ENCODE data around the gene GNAI2.

The GNAI2 gene

DNA sequence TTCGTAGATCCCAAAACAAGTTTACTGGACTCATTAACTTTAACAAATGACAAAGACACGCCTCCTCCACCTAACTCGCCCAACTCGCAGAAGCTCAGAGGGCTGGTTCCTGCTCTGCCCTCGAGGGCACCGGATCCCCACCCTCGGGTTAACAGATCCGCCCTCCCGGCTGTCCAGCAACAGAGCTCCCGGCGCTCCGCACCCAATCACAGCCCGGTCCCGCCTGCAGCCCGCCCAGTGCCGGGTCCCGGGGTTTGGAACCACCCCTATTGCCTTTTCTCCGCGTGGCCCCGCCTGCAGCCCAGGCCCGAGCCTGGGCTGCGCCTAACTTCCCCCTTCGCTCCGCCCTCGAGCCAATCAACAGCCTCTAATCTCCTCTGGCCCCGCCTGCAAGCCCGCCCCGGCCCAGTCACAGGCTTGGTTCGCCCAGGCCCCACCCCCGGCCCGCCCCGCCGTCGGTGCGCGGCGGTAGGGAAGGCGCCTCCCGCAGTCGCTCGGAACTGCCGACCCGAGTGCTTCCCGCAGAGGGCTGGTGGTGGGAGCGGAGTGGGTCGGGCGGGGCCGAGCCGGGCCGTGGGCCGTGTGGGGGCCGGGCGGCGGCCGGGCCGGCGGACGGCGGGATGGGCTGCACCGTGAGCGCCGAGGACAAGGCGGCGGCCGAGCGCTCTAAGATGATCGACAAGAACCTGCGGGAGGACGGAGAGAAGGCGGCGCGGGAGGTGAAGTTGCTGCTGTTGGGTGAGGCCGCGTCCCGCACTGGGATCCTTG is at the start of gene GNAI2:
GNAI2 (plus strand) TSS at position 489 of the 768 bp plus-strand sequence; CDS start at position 621, 132 bp downstream.
- H3K27ac Mint-ChIP-seq: peak within 1 kb of the TSS; percentile 94
- peak within 1 kb of the TSS; percentile 92 for H3K4me3 Mint-ChIP-seq
- H3K36me3 Mint-ChIP-seq: no peaks in the 10 kb centered on the region
- H3K9me3 Mint-ChIP-seq: no peaks in the 10 kb centered on the region
- H3K4me1 Mint-ChIP-seq: peaks cover 34% of the 10 kb centered on the region
- H3K27me3 Mint-ChIP-seq: no peaks in the 10 kb centered on the region

DNA sequence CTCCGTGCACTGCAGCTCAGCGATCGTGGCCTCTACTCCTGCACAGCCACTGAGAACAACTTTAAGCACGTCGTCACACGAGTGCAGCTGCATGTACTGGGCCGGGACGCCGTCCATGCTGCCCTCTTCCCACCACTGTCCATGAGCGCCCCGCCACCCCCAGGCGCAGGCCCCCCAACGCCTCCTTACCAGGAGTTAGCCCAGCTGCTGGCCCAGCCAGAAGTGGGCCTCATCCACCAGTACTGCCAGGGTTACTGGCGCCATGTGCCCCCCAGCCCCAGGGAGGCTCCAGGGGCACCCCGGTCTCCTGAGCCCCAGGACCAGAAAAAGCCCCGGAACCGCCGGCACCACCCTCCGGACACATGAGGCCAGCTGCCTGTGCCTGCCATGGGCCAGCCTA is 48.3 kb upstream of the GNAI2 start:
- Mint-ChIP-seq H3K9me3 (no peaks in the 10 kb centered on the region), H3K4me1 (peaks cover 3% of the 10 kb centered on the region), H3K36me3 (no peaks in the 10 kb centered on the region), H3K27me3 (no peaks in the 10 kb centered on the region), H3K4me3 (no peak overlapping the region), H3K27ac (no peak overlapping the region)

- Mint-ChIP-seq H3K4me3 (no peak overlapping the region), H3K27ac (no peak overlapping the region), H3K36me3 (no peaks in the 10 kb centered on the region), H3K27me3 (no peaks in the 10 kb centered on the region), H3K9me3 (no peaks in the 10 kb centered on the region), H3K4me1 (peaks cover 6% of the 10 kb centered on the region)
Observed at GRCh38 chr3:50189274-50189673, 46.7 kb upstream of the GNAI2 start.

- Mint-ChIP-seq H3K4me1 (peaks cover 12% of the 10 kb centered on the region), H3K36me3 (no peaks in the 10 kb centered on the region), H3K27me3 (peaks cover 1% of the 10 kb centered on the region), H3K9me3 (no peaks in the 10 kb centered on the region), H3K27ac (no peak overlapping the region), H3K4me3 (no peak overlapping the region)
Observed at GRCh38 chr3:50189989-50190388, 46.0 kb upstream of the GNAI2 start.

DNA sequence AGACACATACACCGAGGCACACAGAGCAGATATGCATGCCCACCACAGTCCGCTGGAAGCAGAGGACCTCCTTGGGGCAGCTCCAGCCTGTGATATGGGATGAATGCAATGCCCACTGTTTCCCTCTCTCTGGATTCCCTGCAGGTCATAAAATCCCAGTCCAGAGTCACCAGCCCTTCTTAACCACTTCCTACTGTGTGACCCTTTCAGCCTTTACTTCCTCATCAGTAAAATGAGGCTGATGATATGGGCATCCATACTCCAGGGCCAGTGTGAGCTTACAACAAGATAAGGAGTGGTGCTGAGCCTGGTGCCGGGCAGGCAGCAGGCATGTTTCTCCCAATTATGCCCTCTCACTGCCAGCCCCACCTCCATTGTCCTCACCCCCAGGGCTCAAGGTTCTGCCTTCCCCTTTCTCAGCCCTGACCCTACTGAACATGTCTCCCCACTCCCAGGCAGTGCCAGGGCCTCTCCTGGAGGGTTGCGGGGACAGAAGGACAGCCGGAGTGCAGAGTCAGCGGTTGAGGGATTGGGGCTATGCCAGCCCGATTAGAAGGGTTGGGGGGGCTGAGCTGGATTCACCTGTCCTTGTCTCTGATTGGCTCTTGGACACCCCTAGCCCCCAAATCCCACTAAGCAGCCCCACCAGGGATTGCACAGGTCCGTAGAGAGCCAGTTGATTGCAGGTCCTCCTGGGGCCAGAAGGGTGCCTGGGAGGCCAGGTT is 44.9 kb upstream of the GNAI2 start, which contains the start of gene GNAT1:
GNAT1 (plus strand) TSS at position 675 of the 725 bp plus-strand sequence. CDS start 116 bp downstream, outside the sequence.
- H3K36me3 Mint-ChIP-seq: no peaks in the 10 kb centered on the region
- no peak within 1 kb of the TSS for H3K4me3 Mint-ChIP-seq
- H3K27me3 Mint-ChIP-seq: peaks cover 1% of the 10 kb centered on the region
- no peaks in the 10 kb centered on the region for H3K9me3 Mint-ChIP-seq
- H3K27ac Mint-ChIP-seq: no peak within 1 kb of the TSS
- H3K4me1 Mint-ChIP-seq: peaks cover 12% of the 10 kb centered on the region

GRCh38 chr3:50192124-50192523 is 43.9 kb upstream of the GNAI2 start:
- Mint-ChIP-seq H3K4me3 (no peak overlapping the region), H3K4me1 (peaks cover 12% of the 10 kb centered on the region), H3K36me3 (no peaks in the 10 kb centered on the region)

DNA sequence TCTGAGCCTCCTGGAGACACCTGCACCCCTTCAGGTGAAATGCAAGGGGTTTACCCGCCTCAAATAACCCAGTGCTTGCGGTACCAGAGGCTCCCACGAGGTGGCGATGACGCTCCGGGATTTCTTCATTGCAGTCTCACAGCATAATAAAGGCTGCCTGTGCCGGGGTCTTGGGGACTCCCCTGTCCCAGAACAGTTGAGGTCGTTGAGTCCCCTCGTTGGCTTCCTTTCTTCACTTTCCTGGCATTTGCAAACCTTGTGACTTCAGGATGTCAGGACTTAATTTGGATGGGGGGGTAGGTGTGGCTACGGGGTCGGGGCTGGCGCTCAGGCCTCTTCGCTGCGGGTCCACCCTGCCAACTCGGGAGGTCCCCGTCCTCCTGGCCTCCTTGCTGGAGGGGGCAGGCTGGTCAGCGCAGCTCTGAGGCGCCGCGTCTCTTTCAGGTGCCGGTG is 43.3 kb upstream of the GNAI2 start:
- H3K27ac Mint-ChIP-seq: peak overlapping the region; percentile 72
- H3K9me3 Mint-ChIP-seq: no peaks in the 10 kb centered on the region
- H3K27me3 Mint-ChIP-seq: peaks cover 3% of the 10 kb centered on the region
- peak overlapping the region; percentile 47 for H3K4me3 Mint-ChIP-seq
- H3K4me1 Mint-ChIP-seq: peaks cover 12% of the 10 kb centered on the region
- H3K36me3 Mint-ChIP-seq: no peaks in the 10 kb centered on the region

More at GRCh38 chr3:50192124-50192523, 43.9 kb upstream of the GNAI2 start:
- H3K9me3 Mint-ChIP-seq: no peaks in the 10 kb centered on the region
- H3K27me3 Mint-ChIP-seq: peaks cover 1% of the 10 kb centered on the region
- H3K27ac Mint-ChIP-seq: no peak overlapping the region

GRCh38 chr3:50193286-50193685 is 42.7 kb upstream of the GNAI2 start:
- peaks cover 3% of the 10 kb centered on the region for H3K27me3 Mint-ChIP-seq
- no peaks in the 10 kb centered on the region for H3K36me3 Mint-ChIP-seq
- no peak overlapping the region for H3K27ac Mint-ChIP-seq
- no peak overlapping the region for H3K4me3 Mint-ChIP-seq
- no peaks in the 10 kb centered on the region for H3K9me3 Mint-ChIP-seq
- H3K4me1 Mint-ChIP-seq: peaks cover 12% of the 10 kb centered on the region

DNA sequence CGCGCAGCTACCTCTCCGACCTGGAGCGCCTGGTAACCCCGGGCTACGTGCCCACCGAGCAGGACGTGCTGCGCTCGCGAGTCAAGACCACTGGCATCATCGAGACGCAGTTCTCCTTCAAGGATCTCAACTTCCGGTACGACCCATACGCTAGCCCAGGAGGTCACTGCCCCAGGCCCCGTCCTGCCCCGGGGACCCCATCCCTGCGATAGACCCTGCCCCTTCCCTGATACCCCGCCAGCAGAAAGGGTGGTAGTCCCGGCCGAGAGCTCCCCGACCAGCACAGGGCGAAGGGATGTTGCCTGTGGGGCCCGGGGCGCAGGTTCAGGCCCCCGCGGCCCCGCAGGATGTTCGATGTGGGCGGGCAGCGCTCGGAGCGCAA is 42.3 kb upstream of the GNAI2 start:
- Mint-ChIP-seq H3K4me1 (peaks cover 12% of the 10 kb centered on the region), H3K27ac (no peak overlapping the region), H3K27me3 (peaks cover 3% of the 10 kb centered on the region), H3K9me3 (no peaks in the 10 kb centered on the region), H3K4me3 (no peak overlapping the region), H3K36me3 (no peaks in the 10 kb centered on the region)

GRCh38 chr3:50194128-50194902 is 41.7 kb upstream of the GNAI2 start:
- Mint-ChIP-seq H3K27me3 (peaks cover 3% of the 10 kb centered on the region), H3K36me3 (no peaks in the 10 kb centered on the region), H3K4me1 (peaks cover 12% of the 10 kb centered on the region), H3K4me3 (peak overlapping the region; percentile 59), H3K27ac (peak overlapping the region; percentile 68), H3K9me3 (no peaks in the 10 kb centered on the region)

GRCh38 chr3:50194903-50195500 is 41.0 kb upstream of the GNAI2 start:
- Mint-ChIP-seq H3K36me3 (no peaks in the 10 kb centered on the region), H3K9me3 (no peaks in the 10 kb centered on the region), H3K4me3 (peak overlapping the region; percentile 59), H3K27me3 (peaks cover 3% of the 10 kb centered on the region), H3K4me1 (peaks cover 12% of the 10 kb centered on the region), H3K27ac (no peak overlapping the region)

- Mint-ChIP-seq H3K4me1 (peaks cover 12% of the 10 kb centered on the region), H3K27ac (no peak overlapping the region), H3K27me3 (peaks cover 4% of the 10 kb centered on the region), H3K36me3 (no peaks in the 10 kb centered on the region), H3K9me3 (no peaks in the 10 kb centered on the region), H3K4me3 (no peak overlapping the region)
Observed at GRCh38 chr3:50195501-50196252, 40.3 kb upstream of the GNAI2 start.

GRCh38 chr3:50196253-50196801 is 39.7 kb upstream of the GNAI2 start:
- Mint-ChIP-seq H3K4me1 (peaks cover 12% of the 10 kb centered on the region), H3K36me3 (no peaks in the 10 kb centered on the region), H3K27me3 (peaks cover 6% of the 10 kb centered on the region), H3K9me3 (no peaks in the 10 kb centered on the region), H3K4me3 (no peak overlapping the region), H3K27ac (no peak overlapping the region)

GRCh38 chr3:50201573-50202315 is 34.3 kb upstream of the GNAI2 start:
- H3K4me1 Mint-ChIP-seq: no peaks in the 10 kb centered on the region
- peaks cover 26% of the 10 kb centered on the region for H3K27me3 Mint-ChIP-seq
- H3K9me3 Mint-ChIP-seq: no peaks in the 10 kb centered on the region
- H3K27ac Mint-ChIP-seq: no peak overlapping the region
- no peak overlapping the region for H3K4me3 Mint-ChIP-seq
- no peaks in the 10 kb centered on the region for H3K36me3 Mint-ChIP-seq
